Hematopoietic multipotent progenitor cell treated with erythropoietin and hydrocortisone succinate and interleukin-3 and kit ligand, for 8 days (in vitro differentiated cells): Measurements from ENCODE around the gene NEURL1.
A peak's percentile ranks its signal among the peaks of the same experiment; 100 is the strongest.

ENCODE experiments used
- DNase-seq: peaks from one replicate; pipeline ENCODE4 v3.0.0-alpha.2; 2015

NEURL1 gene

GRCh38 chr10:103570844-103571655, 77.5 kb downstream of the NEURL1 start:
- no peak for DNase-seq

GRCh38 chr10:103571656-103571975, 78.1 kb downstream of the NEURL1 start:
- no peak for DNase-seq

DNA sequence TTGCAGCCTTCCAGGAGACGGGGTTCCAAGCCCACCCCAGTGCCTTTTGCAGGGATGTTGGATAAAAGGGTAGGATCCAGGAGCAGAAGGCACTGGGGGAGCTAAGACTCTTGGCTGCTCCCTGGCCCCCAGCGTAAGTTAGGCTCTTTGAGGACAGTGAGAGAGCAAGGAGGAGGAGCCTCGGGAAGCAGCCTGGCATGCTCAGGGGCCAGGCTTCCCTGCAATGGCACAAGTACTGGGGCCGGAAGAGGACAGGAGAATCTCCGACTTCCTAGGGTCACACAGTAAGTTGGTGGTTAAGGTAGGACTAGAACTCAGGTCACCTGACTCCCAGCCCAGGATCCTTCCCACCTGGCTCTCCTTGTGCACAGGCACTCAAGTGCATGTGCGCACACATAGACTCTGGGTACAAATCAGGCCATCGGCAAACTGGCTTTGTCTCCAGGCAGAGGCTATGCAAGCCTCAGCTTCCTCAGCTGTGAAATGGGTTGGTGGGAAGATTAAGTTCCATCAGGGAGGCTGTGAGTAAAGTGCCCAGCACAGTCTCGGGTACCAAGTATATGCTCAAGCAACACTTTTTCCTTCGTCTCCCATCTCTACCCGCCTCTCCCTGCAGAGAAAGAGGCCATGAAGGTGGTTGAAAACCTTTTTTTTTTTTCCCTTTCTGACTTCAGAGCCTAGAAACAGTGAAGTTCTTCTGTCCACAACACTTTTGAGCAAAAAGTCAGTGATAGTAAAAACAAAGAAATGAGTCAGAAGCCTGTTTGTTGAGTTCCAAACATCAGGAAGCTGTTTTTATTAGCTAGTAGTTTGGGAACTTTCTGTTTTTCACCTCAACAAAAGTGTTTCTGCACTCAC, 79.1 kb downstream of the NEURL1 start:
- no peak for DNase-seq

- no peak for DNase-seq
These were observed 79.6 kb downstream of the NEURL1 start for GRCh38 chr10:103573205-103573487.

GRCh38 chr10:103574097-103575061, 80.9 kb downstream of the NEURL1 start:
- DNase-seq: no peak

- DNase-seq: no peak
These were observed 82.0 kb downstream of the NEURL1 start for GRCh38 chr10:103575416-103576075.

GRCh38 chr10:103576076-103576471, 82.6 kb downstream of the NEURL1 start:
- DNase-seq: no peak

GRCh38 chr10:103576862-103577261, 83.4 kb downstream of the NEURL1 start:
- no peak for DNase-seq

DNA sequence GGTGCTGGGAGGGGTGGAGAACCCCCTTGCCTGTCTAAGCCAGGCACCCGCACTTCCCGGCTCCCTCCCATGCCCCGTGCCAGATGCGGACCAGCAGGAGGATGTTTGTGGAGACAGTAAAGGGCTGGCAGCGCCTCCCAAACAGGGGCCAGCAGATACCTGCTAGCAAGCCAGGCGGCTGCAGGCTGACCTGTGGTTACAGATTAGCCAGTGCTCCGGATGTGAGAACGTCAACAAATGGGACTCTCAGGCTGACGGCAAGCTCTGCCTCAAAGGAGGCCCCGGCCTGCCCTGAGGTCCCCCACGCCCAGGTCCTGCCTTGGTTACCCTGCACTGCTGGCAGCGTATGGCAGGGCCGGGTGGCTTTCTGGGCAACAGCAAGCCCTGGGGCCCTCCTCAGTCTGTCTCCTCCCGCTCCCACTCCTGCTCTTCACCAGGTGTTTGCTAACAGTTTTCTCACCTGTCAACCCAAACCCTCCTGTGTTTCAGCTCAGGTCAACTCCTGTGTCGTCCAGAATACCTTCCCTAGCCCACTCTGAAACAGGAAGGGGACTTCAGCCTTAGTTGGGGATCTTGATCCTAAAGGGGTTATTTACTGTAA, 85.4 kb downstream of the NEURL1 start:
- no peak for DNase-seq

DNA sequence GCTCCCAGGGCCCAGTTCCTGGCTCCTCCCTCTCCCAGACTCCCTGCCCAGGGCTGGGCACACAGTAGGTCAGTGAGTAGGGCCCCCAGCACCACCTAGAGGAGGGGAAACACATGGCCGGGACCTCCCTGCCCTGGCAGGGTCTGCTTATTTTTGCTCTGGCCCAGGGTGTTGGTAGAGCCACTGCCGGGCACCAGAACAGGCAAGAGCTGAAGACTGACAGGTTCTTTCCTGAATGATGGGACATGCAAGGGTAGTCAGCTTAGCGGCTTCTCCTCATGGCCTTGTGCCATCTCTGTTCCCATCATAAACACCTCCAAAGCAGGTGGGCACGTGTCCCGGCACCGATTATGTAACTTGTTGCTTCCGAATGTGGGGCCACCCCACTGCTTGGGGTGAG, 86.5 kb downstream of the NEURL1 start:
- no peak for DNase-seq

- no peak for DNase-seq
These were observed 86.9 kb downstream of the NEURL1 start for GRCh38 chr10:103580430-103580829.

- DNase-seq: no peak
These were observed 88.0 kb downstream of the NEURL1 start for GRCh38 chr10:103581499-103581898.

DNA sequence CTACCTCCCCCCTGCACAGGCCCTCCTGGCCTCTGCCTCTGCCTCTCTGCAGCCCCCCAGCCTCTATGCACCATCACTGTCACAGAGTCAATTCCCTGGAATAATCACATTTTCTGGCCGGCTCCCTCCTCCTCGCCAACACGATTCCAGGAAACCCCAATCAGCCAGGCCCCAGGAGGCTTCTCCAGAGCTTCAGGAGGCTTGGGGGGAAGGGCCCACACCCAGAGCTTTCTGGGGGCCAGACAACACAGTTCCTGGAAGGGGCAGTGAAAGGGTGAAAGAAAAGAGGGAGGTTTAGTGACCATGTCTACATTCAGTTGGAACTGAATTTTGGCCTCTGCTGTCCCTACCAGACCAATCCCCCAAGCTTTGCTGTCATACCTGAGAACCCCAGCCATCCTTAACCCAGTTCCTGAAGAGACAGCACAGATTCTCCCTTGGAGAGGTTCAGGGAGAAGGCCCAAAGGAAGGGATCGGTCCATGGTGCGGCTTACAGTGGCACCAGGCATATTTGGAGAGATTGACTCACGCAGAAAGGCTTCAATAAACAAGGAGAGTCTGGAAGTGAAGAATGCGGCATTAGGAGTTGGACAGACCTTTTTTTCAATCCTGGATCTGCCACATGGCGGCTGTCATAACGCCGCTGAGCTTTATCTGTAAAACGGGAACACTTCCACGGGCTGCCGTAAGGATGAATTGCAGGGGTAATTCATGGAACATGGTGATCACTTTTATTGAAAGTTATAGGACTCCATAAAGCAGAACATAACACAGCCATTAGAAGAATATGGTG, 89.0 kb downstream of the NEURL1 start:
- DNase-seq: no peak

DNA sequence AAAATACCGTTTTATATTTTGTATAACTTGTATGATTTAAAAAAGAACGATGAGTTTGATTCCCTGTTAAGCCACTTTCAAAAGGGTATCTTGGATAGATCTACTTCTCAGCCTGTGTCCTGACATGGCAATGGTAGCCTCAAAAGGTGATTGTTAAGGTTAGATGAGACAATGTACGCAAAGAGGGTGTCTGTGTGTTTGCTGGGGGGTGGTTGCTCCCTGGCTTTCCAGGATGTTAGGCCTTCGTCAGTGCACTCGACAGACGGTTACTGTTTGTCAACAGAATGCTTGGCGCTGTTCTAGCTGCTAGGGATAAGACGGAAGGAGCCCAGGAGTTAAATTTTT, 90.3 kb downstream of the NEURL1 start:
- DNase-seq: peak; percentile 11

DNA sequence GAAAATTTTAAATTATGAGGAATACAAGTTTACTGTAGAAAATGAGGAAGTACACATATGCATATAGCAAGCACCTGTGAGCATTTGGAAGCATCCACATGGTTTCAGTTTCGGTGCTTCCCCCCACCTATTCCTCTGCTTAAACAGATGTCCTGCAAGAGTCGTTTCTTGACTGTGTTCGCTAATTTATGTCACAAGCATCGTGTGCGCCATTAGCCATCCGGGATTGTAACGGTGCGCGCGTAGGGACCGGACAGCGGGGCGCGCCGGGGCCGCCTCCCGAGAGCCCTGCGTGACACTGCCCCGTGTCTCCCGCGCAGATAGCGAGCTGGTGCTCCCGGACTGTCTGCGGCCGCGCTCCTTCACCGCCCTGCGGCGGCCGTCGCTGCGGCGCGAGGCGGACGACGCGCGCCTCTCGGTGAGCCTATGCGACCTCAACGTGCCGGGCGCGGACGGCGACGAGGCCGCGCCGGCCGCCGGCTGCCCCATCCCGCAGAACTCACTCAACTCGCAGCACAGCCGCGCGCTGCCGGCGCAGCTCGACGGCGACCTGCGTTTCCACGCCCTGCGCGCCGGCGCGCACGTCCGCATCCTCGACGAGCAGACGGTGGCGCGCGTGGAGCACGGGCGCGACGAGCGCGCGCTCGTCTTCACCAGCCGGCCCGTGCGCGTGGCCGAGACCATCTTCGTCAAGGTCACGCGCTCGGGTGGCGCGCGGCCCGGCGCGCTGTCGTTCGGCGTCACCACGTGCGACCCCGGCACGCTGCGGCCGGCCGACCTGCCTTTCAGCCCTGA, 90.9 kb downstream of the NEURL1 start:
- DNase-seq: peak; percentile 58

DNA sequence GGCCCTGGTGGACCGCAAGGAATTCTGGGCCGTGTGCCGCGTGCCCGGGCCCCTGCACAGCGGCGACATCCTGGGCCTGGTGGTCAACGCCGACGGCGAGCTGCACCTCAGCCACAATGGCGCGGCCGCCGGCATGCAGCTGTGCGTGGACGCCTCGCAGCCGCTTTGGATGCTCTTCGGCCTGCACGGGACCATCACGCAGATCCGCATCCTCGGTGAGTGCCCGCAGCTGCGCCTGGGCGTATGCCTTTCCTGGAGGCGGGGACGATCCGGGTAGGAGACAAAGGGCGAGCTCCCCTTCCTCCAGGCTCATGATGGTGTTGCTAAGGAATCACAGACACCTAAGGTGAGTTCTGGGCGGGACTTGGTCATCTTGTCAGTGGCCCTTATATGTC, 91.5 kb downstream of the NEURL1 start:
- no peak for DNase-seq

DNA sequence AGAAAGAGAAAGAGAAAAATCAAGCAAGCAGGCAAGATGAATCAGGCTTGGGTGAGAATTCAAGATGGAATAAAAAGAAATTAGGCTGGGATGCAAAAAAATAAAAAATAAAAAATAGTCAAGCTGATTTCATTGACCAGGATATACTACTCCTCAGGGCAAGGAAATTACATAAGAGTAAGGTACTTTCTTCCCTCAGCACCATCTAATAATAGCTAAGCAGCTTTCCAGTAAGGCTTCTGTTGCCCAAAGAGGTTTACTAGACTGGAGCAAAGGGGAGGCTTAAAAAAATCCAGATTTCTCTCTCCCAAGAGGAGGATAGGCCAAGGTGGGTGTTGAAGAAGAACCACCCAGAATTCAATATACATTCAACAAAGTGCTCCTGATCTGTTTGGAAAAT, 93.6 kb downstream of the NEURL1 start:
- no peak for DNase-seq

DNA sequence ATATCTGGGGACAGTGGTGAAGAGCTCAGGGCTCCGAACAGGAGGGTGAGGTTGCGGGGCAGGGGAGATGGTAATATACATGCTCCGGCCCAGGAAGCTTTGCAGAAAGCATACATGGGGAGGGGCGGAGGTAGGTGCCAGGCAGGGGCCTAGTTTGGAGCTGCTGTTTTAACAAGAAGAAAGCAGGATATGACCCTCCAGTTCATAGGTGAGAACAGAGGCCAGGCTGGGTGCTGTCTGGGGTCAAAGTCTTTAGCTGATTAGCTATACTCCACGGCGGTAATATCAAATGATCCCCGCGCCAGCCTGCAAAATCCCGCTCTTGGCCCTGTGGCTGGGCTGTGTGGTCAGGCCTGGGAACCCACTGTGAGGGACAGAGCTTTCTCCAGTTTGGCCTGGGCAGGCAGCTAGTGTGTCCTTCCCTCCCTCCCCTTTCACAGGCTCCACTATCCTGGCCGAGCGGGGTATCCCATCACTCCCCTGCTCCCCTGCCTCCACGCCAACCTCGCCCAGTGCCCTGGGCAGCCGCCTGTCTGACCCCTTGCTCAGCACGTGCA, 95.6 kb downstream of the NEURL1 start:
- no peak for DNase-seq

DNA sequence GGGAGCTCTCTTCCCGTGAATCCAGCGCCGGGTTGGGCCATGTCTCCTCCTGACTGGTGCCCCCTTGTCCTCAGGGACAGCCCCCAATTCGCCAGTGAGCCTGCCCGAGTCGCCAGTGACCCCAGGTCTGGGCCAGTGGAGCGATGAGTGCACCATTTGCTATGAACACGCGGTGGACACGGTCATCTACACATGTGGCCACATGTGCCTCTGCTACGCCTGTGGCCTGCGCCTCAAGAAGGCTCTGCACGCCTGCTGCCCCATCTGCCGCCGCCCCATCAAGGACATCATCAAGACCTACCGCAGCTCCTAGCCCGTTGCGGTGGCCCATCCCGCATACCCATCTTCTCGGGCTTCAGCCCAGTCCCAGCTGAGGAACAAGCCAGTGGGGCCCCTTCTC, 96.6 kb downstream of the NEURL1 start:
- DNase-seq: no peak

DNA sequence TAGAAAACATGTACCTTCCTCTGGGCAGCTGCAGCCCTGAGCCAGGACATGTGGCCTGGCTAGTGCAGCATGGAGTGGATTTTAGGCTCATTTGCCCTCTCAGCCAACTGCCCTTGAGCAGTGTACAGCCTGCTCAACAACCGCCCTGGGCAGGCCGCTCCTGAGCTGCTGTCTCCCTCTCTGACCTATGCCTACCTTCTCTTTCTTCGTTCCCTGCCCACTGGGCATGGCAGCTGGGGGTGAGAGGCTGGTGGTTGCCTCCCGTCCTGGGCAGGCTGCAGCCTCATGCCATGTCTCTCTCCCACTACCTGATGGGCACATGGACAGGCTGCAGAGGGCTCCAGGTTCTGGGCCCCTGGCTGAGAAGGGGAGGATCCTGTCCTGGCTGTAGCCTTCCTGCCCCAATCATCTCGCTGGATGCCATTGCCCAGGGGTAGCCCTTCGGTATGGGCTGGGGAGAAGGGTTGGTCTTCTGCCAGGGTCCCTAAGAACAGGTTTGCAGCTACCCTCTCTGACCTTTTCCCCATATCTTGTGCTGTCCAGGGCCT, 97.3 kb downstream of the NEURL1 start:
- DNase-seq: no peak
